HepG2 (cell line): ENCODE results near the gene PTMA. TPM values are rescaled to one million over a fixed set of nuclear protein-coding genes. Genes with fewer than 3 reads are reported as not detected.

Source experiments
- AHR ChIP-seq: IDR thresholded peaks from 2 replicates; pipeline ENCODE4 v1.6.1; 2018; ENCODE audit warnings: missing genetic modification reagents, missing compliant biosample characterization
- CHD4 ChIP-seq: fragments of 200-600 bp; sonication (generic); IDR thresholded peaks from 2 replicates; pipeline ENCODE4 v1.7.0; 2017; ENCODE audit warnings: mild to moderate bottlenecking, low read length, borderline replicate concordance
- FOSL2 ChIP-seq: sonication (generic); formaldehyde crosslinking; IDR thresholded peaks from 2 replicates; pipeline ENCODE4 v1.4.0; 2020; ENCODE audit warnings: missing genetic modification reagents
- HNRNPH1 ChIP-seq: fragments of 200-400 bp; formaldehyde crosslinking; optimal IDR thresholded peaks from 2 replicates; pipeline ENCODE3; 2017; ENCODE audit warnings: mild to moderate bottlenecking, low read depth, low read length
- KDM6A ChIP-seq: IDR thresholded peaks from 2 replicates; pipeline ENCODE4 v1.6.1; 2016; ENCODE audit warnings: low read depth
- SOX13 ChIP-seq, 3 experiments: fragments of 450-650 bp in 1 of 3; sonication (generic) in 1 of 3; formaldehyde crosslinking in 1 of 3; IDR thresholded peaks in 2 of 3; conservative IDR thresholded peaks in 1 of 3; 2 replicates each; pipeline versions ENCODE4 v1.5.0 to v1.6.1; 2016 to 2020; ENCODE audit warnings: antibody characterized with exemption in 1 of 3, mild to moderate bottlenecking in 1 of 3, missing compliant biosample characterization in 1 of 3, missing genetic modification reagents in 1 of 3, moderate library complexity in 1 of 3
- ZNF124 ChIP-seq: sonication (generic); formaldehyde crosslinking; IDR thresholded peaks from 2 replicates; pipeline ENCODE4 v1.4.0; 2020; ENCODE audit warnings: missing genetic modification reagents
- ZNF282 ChIP-seq: fragments of 450-650 bp; IDR thresholded peaks from 2 replicates; pipeline ENCODE4 v1.6.1; 2018; ENCODE audit not compliant: partially characterized antibody
- ZNF34 ChIP-seq: sonication (generic); formaldehyde crosslinking; IDR thresholded peaks from 2 replicates; pipeline ENCODE4 v1.4.0; 2020; ENCODE audit warnings: mild to moderate bottlenecking, missing genetic modification reagents, borderline replicate concordance
- ZNF44 ChIP-seq: sonication (generic); formaldehyde crosslinking; IDR thresholded peaks from 2 replicates; pipeline ENCODE4 v1.5.1; 2020; ENCODE audit warnings: mild to moderate bottlenecking, missing genetic modification reagents
- ZNF543 ChIP-seq: sonication (generic); formaldehyde crosslinking; IDR thresholded peaks from 2 replicates; pipeline ENCODE4 v1.4.0; 2020; ENCODE audit warnings: mild to moderate bottlenecking, missing genetic modification reagents
- ZNF703 ChIP-seq: sonication (generic); formaldehyde crosslinking; IDR thresholded peaks from 2 replicates; pipeline ENCODE4 v1.5.1; 2020; ENCODE audit warnings: missing genetic modification reagents, mild to moderate bottlenecking, moderate library complexity, borderline replicate concordance
- polyA plus RNA-seq, 8 experiments: library from polyadenylated mRNA; depleted of rRNA in 3 of 8; stranded (reverse) in 7 of 8; unstranded in 1 of 8; fragments of >200 nt; fragmentation: Illumina TruSeq in 4 of 8; extraction: Trizol in 4 of 8; gene quantifications; 2 replicates each; pipeline versions ENCODE4 v1.2.1 to v1.2.3, GENCODE V29; 2011 to 2016; ENCODE audit warnings: low read depth in 4 of 8, missing spikeins in 1 of 8, mixed read lengths in 1 of 8; ENCODE audit not compliant: insufficient read depth in 1 of 8
- total RNA-seq, 5 experiments: library from RNA; depleted of rRNA; stranded (reverse); fragments of >200 nt; fragmentation: Illumina TruSeq; extraction: Trizol; gene quantifications; 2 replicates each; pipeline ENCODE4 v1.2.3, GENCODE V29; 2016; ENCODE audit warnings: low read depth in 1 of 5
- TF ChIP-seq, protein P1 (sequence below): sonication (generic); formaldehyde crosslinking; IDR thresholded peaks from 2 replicates; pipeline ENCODE4 v1.5.0; 2020; ENCODE audit warnings: mild to moderate bottlenecking, missing genetic modification reagents
- TF ChIP-seq, protein P2 (sequence below): IDR thresholded peaks from 2 replicates; pipeline ENCODE4 v1.6.1; 2012; ENCODE audit warnings: inconsistent platforms
- TF ChIP-seq, protein P3 (sequence below): sonication (generic); formaldehyde crosslinking; IDR thresholded peaks from 2 replicates; pipeline ENCODE4 v1.4.0; 2020; ENCODE audit warnings: missing genetic modification reagents
- TF ChIP-seq, protein P4 (sequence below): sonication (generic); formaldehyde crosslinking; IDR thresholded peaks from 2 replicates; pipeline ENCODE4 v1.8.0; 2022; ENCODE audit warnings: missing genetic modification reagents, low read depth, mild to moderate bottlenecking, borderline replicate concordance
- TF ChIP-seq, protein P5 (sequence below): sonication (generic); formaldehyde crosslinking; IDR thresholded peaks from 2 replicates; pipeline ENCODE4 v1.4.0; 2020; ENCODE audit warnings: missing genetic modification reagents, borderline replicate concordance
- TF ChIP-seq, protein P6 (sequence below): sonication (generic); formaldehyde crosslinking; IDR thresholded peaks from 2 replicates; pipeline ENCODE4 v1.8.1; 2023; ENCODE audit warnings: mild to moderate bottlenecking, missing genetic modification reagents, borderline replicate concordance

The PTMA gene
- total and polyA plus RNA-seq, 2 of the 13 experiments (the other 11 are each of a cell fraction or from before 2014, with no cell fraction given) = 190 to 1,086 TPM

DNA sequence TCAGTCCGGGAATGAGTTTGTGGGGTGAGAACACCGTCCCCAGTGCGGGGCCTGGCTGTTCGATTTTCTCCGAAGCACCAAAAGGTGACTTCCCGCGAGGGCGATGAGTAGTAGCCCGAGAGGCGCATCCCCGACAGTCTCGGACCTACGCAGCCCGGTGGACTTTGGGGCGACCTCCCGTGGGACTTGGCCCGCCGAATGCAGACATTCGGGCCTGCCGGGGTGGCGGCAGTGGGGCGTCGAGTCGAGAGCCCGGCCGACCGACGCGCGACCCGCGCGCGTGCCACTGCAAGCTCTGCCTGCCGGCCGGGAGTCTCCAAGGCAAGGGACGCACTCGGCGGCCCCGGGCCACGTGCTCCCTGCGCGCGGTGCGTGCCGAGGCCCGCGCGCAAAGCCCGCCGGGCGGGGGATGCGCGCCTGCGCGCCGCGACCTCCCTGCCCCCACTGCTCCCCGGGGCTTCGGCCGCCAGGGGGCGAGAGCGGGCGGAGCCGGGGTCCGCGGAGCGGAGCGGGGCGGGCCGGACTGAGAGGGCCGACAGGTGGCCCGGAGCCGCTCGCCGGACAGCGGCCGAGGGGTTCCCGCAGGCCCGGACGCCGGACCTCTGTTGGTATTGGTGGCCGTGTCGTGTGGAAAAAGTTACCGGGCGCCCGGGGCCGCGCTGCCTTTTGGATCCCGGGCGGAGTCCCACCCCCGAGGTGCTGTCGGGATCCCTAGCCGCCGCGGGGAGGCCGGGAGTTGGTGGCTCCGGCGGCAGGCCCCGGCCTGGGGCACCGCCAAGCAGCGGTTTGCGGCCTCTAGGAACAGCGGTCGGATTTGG, 1.9 kb downstream of the PTMA start (continued):
- TF ChIP-seq, protein P1, sequence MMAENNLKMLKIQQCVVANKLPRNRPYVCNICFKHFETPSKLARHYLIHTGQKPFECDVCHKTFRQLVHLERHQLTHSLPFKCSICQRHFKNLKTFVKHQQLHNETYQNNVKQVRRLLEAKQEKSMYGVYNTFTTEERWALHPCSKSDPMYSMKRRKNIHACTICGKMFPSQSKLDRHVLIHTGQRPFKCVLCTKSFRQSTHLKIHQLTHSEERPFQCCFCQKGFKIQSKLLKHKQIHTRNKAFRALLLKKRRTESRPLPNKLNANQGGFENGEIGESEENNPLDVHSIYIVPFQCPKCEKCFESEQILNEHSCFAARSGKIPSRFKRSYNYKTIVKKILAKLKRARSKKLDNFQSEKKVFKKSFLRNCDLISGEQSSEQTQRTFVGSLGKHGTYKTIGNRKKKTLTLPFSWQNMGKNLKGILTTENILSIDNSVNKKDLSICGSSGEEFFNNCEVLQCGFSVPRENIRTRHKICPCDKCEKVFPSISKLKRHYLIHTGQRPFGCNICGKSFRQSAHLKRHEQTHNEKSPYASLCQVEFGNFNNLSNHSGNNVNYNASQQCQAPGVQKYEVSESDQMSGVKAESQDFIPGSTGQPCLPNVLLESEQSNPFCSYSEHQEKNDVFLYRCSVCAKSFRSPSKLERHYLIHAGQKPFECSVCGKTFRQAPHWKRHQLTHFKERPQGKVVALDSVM = peak; percentile 92
- TF ChIP-seq, protein P2, sequence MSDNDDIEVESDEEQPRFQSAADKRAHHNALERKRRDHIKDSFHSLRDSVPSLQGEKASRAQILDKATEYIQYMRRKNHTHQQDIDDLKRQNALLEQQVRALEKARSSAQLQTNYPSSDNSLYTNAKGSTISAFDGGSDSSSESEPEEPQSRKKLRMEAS = peak; percentile 100
- no peak for TF ChIP-seq HNRNPH1
- no peak; the same call in 1 of the 2 replicates for TF ChIP-seq SOX13 (IDR thresholded peaks at IDR 0.05)
- TF ChIP-seq SOX13 (CRISPR knock-in tag; conservative IDR thresholded peaks at IDR 0.05 in 1 of 2, IDR thresholded peaks at IDR 0.05 in 1 of 2) = 0 out of 4 replicates have a peak, but pooled peaks of 1 of the 2 experiments have one; percentile 73
- peak; percentile 99 for TF ChIP-seq ZNF543 (CRISPR knock-in tag)
- no peak for TF ChIP-seq KDM6A
- TF ChIP-seq ZNF44 (CRISPR knock-in tag) = no peak
- TF ChIP-seq, protein P3, sequence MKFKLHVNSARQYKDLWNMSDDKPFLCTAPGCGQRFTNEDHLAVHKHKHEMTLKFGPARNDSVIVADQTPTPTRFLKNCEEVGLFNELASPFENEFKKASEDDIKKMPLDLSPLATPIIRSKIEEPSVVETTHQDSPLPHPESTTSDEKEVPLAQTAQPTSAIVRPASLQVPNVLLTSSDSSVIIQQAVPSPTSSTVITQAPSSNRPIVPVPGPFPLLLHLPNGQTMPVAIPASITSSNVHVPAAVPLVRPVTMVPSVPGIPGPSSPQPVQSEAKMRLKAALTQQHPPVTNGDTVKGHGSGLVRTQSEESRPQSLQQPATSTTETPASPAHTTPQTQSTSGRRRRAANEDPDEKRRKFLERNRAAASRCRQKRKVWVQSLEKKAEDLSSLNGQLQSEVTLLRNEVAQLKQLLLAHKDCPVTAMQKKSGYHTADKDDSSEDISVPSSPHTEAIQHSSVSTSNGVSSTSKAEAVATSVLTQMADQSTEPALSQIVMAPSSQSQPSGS = peak; percentile 37; the same call in 1 of the 2 replicates
- peak; percentile 98; the same call in 1 of the 2 replicates for TF ChIP-seq ZNF124 (CRISPR knock-in tag)
- peak; percentile 99 for TF ChIP-seq ZNF34 (CRISPR knock-in tag)
- no peak; the same call in 1 of the 2 replicates for TF ChIP-seq ZNF703 (CRISPR knock-in tag)
- TF ChIP-seq, protein P4, sequence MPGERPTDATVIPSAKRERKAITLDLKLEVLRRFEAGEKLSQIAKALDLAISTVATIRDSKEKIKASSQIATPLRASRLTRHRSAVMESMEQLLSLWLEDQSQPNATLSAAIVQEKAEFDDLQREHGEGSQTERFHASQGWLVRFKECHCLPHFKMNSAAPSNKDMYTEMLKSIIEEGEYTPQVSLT (CRISPR knock-in tag) = peak; percentile 97; the same call in 1 of the 2 replicates
- TF ChIP-seq AHR (CRISPR knock-in tag) = peak; percentile 90
- no peak for TF ChIP-seq CHD4
- TF ChIP-seq FOSL2 (CRISPR knock-in tag) = peak; percentile 34
- TF ChIP-seq, protein P5, sequence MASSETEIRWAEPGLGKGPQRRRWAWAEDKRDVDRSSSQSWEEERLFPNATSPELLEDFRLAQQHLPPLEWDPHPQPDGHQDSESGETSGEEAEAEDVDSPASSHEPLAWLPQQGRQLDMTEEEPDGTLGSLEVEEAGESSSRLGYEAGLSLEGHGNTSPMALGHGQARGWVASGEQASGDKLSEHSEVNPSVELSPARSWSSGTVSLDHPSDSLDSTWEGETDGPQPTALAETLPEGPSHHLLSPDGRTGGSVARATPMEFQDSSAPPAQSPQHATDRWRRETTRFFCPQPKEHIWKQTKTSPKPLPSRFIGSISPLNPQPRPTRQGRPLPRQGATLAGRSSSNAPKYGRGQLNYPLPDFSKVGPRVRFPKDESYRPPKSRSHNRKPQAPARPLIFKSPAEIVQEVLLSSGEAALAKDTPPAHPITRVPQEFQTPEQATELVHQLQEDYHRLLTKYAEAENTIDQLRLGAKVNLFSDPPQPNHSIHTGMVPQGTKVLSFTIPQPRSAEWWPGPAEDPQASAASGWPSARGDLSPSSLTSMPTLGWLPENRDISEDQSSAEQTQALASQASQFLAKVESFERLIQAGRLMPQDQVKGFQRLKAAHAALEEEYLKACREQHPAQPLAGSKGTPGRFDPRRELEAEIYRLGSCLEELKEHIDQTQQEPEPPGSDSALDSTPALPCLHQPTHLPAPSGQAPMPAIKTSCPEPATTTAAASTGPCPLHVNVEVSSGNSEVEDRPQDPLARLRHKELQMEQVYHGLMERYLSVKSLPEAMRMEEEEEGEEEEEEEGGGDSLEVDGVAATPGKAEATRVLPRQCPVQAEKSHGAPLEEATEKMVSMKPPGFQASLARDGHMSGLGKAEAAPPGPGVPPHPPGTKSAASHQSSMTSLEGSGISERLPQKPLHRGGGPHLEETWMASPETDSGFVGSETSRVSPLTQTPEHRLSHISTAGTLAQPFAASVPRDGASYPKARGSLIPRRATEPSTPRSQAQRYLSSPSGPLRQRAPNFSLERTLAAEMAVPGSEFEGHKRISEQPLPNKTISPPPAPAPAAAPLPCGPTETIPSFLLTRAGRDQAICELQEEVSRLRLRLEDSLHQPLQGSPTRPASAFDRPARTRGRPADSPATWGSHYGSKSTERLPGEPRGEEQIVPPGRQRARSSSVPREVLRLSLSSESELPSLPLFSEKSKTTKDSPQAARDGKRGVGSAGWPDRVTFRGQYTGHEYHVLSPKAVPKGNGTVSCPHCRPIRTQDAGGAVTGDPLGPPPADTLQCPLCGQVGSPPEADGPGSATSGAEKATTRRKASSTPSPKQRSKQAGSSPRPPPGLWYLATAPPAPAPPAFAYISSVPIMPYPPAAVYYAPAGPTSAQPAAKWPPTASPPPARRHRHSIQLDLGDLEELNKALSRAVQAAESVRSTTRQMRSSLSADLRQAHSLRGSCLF = peak; percentile 97
- no peak for TF ChIP-seq ZNF282
- TF ChIP-seq, protein P6, sequence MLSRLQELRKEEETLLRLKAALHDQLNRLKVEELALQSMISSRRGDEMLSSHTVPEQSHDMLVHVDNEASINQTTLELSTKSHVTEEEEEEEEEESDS (CRISPR knock-in tag) = peak; percentile 97
